ENCODE results near the gene ATG14. TPM values are rescaled to one million over a fixed set of nuclear protein-coding genes. Genes with fewer than 3 reads are reported as not detected.

The ATG14 gene
- total and polyA plus RNA-seq, 2 donors (not counting 1 experiment from before 2014, with no cell fraction given), result 7.2 to 15.5 TPM

GRCh38 chr14:55410876-55411275, 754 bp downstream of the ATG14 start:
- H3K4me3 ChIP-seq (ENCODE audit: control extremely low read depth in 1 of 5, extremely low read depth in 1 of 5, insufficient read depth in 1 of 5, low read depth in 2 of 5, low read length in 4 of 5), result peak overlapping the region; percentile 62 to 95 (median 93)
- peak overlapping the region; percentile 87 for H3K27ac Mint-ChIP-seq
- peak overlapping the region; percentile 98 for H2AFZ ChIP-seq (ENCODE audit: insufficient read depth, low read depth, low read length, poor library complexity, severe bottlenecking)
- no peaks in the 10 kb centered on the region for H3K9me3 Mint-ChIP-seq (ENCODE audit: insufficient read depth)
- DNase-seq (peak; percentile 8), ATAC-seq (ENCODE audit: low read depth) (no peak)
- intact Hi-C loops (cut with micrococcal nuclease), result loop anchor here (1.0 to 10.0 kb wide), 4 partner anchors 139 to 1981 kb away; partner anchors contain the start of genes GCH1, KTN1 and NAA30
- ChIA-PET CTCF (interaction anchor here (1.5 kb wide), 1 partner anchor 359 kb away, joined by 3 read pairs; the partner anchor contains the start of gene MAPK1IP1L), POLR2A (interaction anchor here (0.6 kb wide), 1 partner anchor 514 kb away, joined by 6 read pairs; no protein-coding TSS in a partner anchor)
- peaks cover 18% of the 10 kb centered on the region for H3K27me3 Mint-ChIP-seq
- TF ChIP-seq EZH2 (IDR thresholded peaks at IDR 0.05; ENCODE audit: borderline replicate concordance, insufficient read depth, low read depth, low read length, poor library complexity, severe bottlenecking), result no peak
- TF ChIP-seq, protein P1, sequence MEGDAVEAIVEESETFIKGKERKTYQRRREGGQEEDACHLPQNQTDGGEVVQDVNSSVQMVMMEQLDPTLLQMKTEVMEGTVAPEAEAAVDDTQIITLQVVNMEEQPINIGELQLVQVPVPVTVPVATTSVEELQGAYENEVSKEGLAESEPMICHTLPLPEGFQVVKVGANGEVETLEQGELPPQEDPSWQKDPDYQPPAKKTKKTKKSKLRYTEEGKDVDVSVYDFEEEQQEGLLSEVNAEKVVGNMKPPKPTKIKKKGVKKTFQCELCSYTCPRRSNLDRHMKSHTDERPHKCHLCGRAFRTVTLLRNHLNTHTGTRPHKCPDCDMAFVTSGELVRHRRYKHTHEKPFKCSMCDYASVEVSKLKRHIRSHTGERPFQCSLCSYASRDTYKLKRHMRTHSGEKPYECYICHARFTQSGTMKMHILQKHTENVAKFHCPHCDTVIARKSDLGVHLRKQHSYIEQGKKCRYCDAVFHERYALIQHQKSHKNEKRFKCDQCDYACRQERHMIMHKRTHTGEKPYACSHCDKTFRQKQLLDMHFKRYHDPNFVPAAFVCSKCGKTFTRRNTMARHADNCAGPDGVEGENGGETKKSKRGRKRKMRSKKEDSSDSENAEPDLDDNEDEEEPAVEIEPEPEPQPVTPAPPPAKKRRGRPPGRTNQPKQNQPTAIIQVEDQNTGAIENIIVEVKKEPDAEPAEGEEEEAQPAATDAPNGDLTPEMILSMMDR (IDR thresholded peaks at IDR 0.05), result no peak
- no peaks in the 10 kb centered on the region for H3K9me3 ChIP-seq (ENCODE audit: control extremely low read depth in 1 of 3, control insufficient read depth in 2 of 3, insufficient read depth in 1 of 3, low read length in 2 of 3)
- peaks cover 16 to 17% of the 10 kb centered on the region in 2 donors for H3K4me1 ChIP-seq (ENCODE audit: control insufficient read depth in 2 of 2, insufficient read depth in 2 of 2, low read length in 2 of 2)
- H3K27ac ChIP-seq (ENCODE audit: low read length in 2 of 2), result peak overlapping the region in 1 of 2 donors; percentile 87
- peak overlapping the region; percentile 93 for H3K4me3 Mint-ChIP-seq
- H3K27me3 ChIP-seq (replicated peaks in 1 of 4; ENCODE audit: control extremely low read depth in 1 of 4, control insufficient read depth in 3 of 4, insufficient read depth in 4 of 4, low read length in 3 of 4), result no peaks in the 10 kb centered on the region
- peaks cover 39% of the 10 kb centered on the region for H3K4me1 Mint-ChIP-seq
- peak overlapping the region; percentile 81 for H3K4me2 ChIP-seq (replicated peaks; ENCODE audit: low read depth, low read length, poor library complexity, severe bottlenecking)
- no peaks in the 10 kb centered on the region for H3K36me3 ChIP-seq (replicated peaks in 1 of 2; ENCODE audit: control extremely low read depth in 1 of 2, control insufficient read depth in 1 of 2, extremely low read depth in 1 of 2, insufficient read depth in 2 of 2, low read length in 1 of 2)
- peaks cover 6% of the 10 kb centered on the region for H4K20me1 ChIP-seq (ENCODE audit: control insufficient read depth, insufficient read depth, low read length, poor library complexity, severe bottlenecking)
- H3K9ac ChIP-seq (ENCODE audit: low read length), result peak overlapping the region; percentile 90
- WGBS (ENCODE audit: insufficient coverage), result no CpG with 5 or more reads among the region's 4 CpGs
- peaks cover 64% of the 10 kb centered on the region for H3K79me2 ChIP-seq (ENCODE audit: control insufficient read depth, insufficient read depth, low read length)

DNA sequence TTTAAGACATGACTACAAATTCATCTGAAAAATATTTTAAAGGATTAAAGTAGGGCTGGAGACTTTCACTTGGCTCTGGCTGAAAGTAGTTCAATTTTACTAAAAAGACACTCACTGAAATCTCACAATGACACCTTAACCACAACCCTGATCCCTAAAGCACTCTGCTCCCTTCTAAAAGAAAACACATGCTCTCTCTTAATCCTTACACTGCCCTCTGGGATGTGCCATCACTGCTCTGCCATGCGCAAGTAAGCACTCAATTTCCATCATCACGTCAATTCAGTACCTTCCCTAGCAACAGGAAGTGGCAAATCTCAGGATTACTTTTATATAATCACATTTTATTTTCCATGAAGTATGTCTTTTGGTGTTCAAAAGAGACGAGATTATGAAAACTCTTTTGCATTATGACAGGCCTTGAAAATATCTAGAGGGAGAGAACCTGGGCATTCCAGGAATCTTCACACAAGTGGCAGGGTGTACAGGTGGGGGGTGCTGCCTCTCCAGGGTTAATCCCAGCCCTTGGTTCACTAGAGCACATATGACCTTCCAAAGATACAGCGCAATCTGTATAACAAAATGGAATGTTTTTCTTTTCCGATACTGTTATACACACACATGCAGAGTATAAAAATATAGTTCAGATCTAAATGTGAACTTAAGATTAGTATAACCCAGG, 7.3 kb downstream of the ATG14 start:
- no CpG with 5 or more reads among the region's 5 CpGs for WGBS (ENCODE audit: insufficient coverage)

More for the DNA sequence above, 7.3 kb downstream of the ATG14 start:
- TF ChIP-seq, protein P1 (IDR thresholded peaks at IDR 0.05), result no peak
- no peak for TF ChIP-seq EZH2 (IDR thresholded peaks at IDR 0.05; ENCODE audit: borderline replicate concordance, insufficient read depth, low read depth, low read length, poor library complexity, severe bottlenecking)
- Mint-ChIP-seq H3K4me1 (peaks cover 27% of the 10 kb centered on the region), H3K4me3 (no peak overlapping the region), H3K9me3 (ENCODE audit: insufficient read depth) (no peaks in the 10 kb centered on the region), H3K27ac (no peak overlapping the region), H3K27me3 (no peaks in the 10 kb centered on the region)
- Histone ChIP-seq H3K4me3 (ENCODE audit: control extremely low read depth in 1 of 5, extremely low read depth in 1 of 5, insufficient read depth in 1 of 5, low read depth in 2 of 5, low read length in 4 of 5) (no peak overlapping the region), H3K4me1 (ENCODE audit: control insufficient read depth in 2 of 2, insufficient read depth in 2 of 2, low read length in 2 of 2) (no peaks in the 10 kb centered on the region), H2AFZ (ENCODE audit: insufficient read depth, low read depth, low read length, poor library complexity, severe bottlenecking) (no peak overlapping the region), H3K9ac (ENCODE audit: low read length) (no peak overlapping the region), H4K20me1 (ENCODE audit: control insufficient read depth, insufficient read depth, low read length, poor library complexity, severe bottlenecking) (peaks cover 41% of the 10 kb centered on the region), H3K27me3 (replicated peaks in 1 of 4; ENCODE audit: control extremely low read depth in 1 of 4, control insufficient read depth in 3 of 4, insufficient read depth in 4 of 4, low read length in 3 of 4) (no peaks in the 10 kb centered on the region), H3K36me3 (replicated peaks in 1 of 2; ENCODE audit: control extremely low read depth in 1 of 2, control insufficient read depth in 1 of 2, extremely low read depth in 1 of 2, insufficient read depth in 2 of 2, low read length in 1 of 2) (peaks cover 0 to 4% of the 10 kb centered on the region in 2 experiments), H3K9me3 (ENCODE audit: control extremely low read depth in 1 of 3, control insufficient read depth in 2 of 3, insufficient read depth in 1 of 3, low read length in 2 of 3) (no peaks in the 10 kb centered on the region), H3K79me2 (ENCODE audit: control insufficient read depth, insufficient read depth, low read length) (peaks cover 81% of the 10 kb centered on the region), H3K27ac (ENCODE audit: low read length in 2 of 2) (no peak overlapping the region), H3K4me2 (replicated peaks; ENCODE audit: low read depth, low read length, poor library complexity, severe bottlenecking) (no peak overlapping the region)
- intact Hi-C loops (cut with micrococcal nuclease), result no loop called here
- ChIA-PET CTCF (interaction anchor here (0.6 kb wide), 1 partner anchor 41 kb away, joined by 4 read pairs; no protein-coding TSS in a partner anchor), POLR2A (no interaction called here)
- DNase-seq (no peak), ATAC-seq (ENCODE audit: low read depth) (no peak)
